OCI-LY3 (cell line): Measurements from ENCODE around the gene TMEM51.

Experiments
- H2AFZ ChIP-seq: fragments of 200-600, 300-600 bp; shearing (Covaris generic); 2 replicates; pipeline ENCODE4 v1.6.0; 2014; ENCODE audit warnings: antibody characterized with exemption, low read depth, low read length
- H3K27ac ChIP-seq: fragments of 200-600, 300-600 bp; sonication (generic); 2 replicates; pipeline ENCODE4 v1.5.1; 2014; ENCODE audit warnings: mild to moderate bottlenecking, low read length, moderate library complexity, mixed read lengths
- H3K27me3 ChIP-seq: fragments of 200-600, 300-600 bp; sonication (generic); 2 replicates; pipeline ENCODE4 v1.6.1; 2014; ENCODE audit warnings: low read depth, low read length, mixed read lengths
- H3K36me3 ChIP-seq: fragments of 200-600, 300-600 bp; sonication (generic); replicated peaks from 2 replicates; pipeline ENCODE3; 2014; ENCODE audit warnings: low read depth, low read length, mixed read lengths
- H3K4me1 ChIP-seq: fragments of 300-600, 200-600 bp; sonication (generic); 2 replicates; pipeline ENCODE4 v1.6.1; 2014; ENCODE audit warnings: low read length, mixed read lengths
- H3K4me2 ChIP-seq: fragments of 200-600, 300-600 bp; sonication (generic); 2 replicates; pipeline ENCODE4 v1.6.1; 2014; ENCODE audit warnings: low read length, mixed read lengths
- H3K4me3 ChIP-seq: fragments of 300-600, 200-600 bp; sonication (generic); 2 replicates; pipeline ENCODE4 v1.5.1; 2014; ENCODE audit warnings: antibody characterized with exemption, mild to moderate bottlenecking, low read length, moderate library complexity
- H3K79me2 ChIP-seq: fragments of 300-600, 200-600 bp; shearing (Covaris generic); 2 replicates; pipeline ENCODE4 v1.6.1; 2014; ENCODE audit warnings: mild to moderate bottlenecking, low read length, mixed read lengths
- H3K9ac ChIP-seq: fragments of 300-600, 200-600 bp; shearing (Covaris generic); 2 replicates; pipeline ENCODE4 v1.6.0; 2014; ENCODE audit warnings: mild to moderate bottlenecking, low read length, moderate library complexity
- H3K9me3 ChIP-seq: fragments of 200-600, 300-600 bp; shearing (Covaris generic); 2 replicates; pipeline ENCODE4 v1.6.1; 2014; ENCODE audit warnings: low read length, mixed read lengths; ENCODE audit not compliant: insufficient read depth
- H4K20me1 ChIP-seq: fragments of 200-600, 300-600 bp; sonication (generic); 2 replicates; pipeline ENCODE4 v1.6.1; 2016; ENCODE audit warnings: low read length, mixed read lengths; ENCODE audit not compliant: insufficient read depth
- EZH2phosphoT487 ChIP-seq: fragments of 200-600 bp; shearing (Covaris generic); IDR thresholded peaks from 2 replicates; pipeline ENCODE4 v1.6.1; 2018; ENCODE audit warnings: antibody characterized with exemption, mixed run types, low read depth
- TF ChIP-seq, protein P1 (sequence below): fragments of 200-600, 300-600 bp; sonication (generic); IDR thresholded peaks from 2 replicates; pipeline ENCODE4 v1.5.1; 2014; ENCODE audit warnings: antibody characterized with exemption, low read length, low read depth

The TMEM51 gene

GRCh38 chr1:15220825-15221431 is 67.4 kb downstream of the TMEM51 start:
- Histone ChIP-seq H3K9me3 (no peaks in the 10 kb centered on the region), H3K4me2 (no peak overlapping the region), H3K9ac (no peak overlapping the region), H3K27ac (no peak overlapping the region), H3K79me2 (no peaks in the 10 kb centered on the region), H3K36me3 (no peaks in the 10 kb centered on the region), H3K4me3 (no peak overlapping the region), H4K20me1 (no peaks in the 10 kb centered on the region), H2AFZ (no peak overlapping the region), H3K27me3 (no peaks in the 10 kb centered on the region; the same call in 1 of the 2 replicates), H3K4me1 (no peaks in the 10 kb centered on the region)
- no peak for TF ChIP-seq EZH2phosphoT487
- TF ChIP-seq, protein P1, sequence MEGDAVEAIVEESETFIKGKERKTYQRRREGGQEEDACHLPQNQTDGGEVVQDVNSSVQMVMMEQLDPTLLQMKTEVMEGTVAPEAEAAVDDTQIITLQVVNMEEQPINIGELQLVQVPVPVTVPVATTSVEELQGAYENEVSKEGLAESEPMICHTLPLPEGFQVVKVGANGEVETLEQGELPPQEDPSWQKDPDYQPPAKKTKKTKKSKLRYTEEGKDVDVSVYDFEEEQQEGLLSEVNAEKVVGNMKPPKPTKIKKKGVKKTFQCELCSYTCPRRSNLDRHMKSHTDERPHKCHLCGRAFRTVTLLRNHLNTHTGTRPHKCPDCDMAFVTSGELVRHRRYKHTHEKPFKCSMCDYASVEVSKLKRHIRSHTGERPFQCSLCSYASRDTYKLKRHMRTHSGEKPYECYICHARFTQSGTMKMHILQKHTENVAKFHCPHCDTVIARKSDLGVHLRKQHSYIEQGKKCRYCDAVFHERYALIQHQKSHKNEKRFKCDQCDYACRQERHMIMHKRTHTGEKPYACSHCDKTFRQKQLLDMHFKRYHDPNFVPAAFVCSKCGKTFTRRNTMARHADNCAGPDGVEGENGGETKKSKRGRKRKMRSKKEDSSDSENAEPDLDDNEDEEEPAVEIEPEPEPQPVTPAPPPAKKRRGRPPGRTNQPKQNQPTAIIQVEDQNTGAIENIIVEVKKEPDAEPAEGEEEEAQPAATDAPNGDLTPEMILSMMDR: no peak

GRCh38 chr1:15222653-15223303 is 69.2 kb downstream of the TMEM51 start:
- Histone ChIP-seq H3K27me3 (no peaks in the 10 kb centered on the region), H3K79me2 (no peaks in the 10 kb centered on the region), H4K20me1 (no peaks in the 10 kb centered on the region), H3K36me3 (no peaks in the 10 kb centered on the region), H3K9me3 (no peaks in the 10 kb centered on the region), H3K9ac (no peak overlapping the region), H2AFZ (no peak overlapping the region), H3K4me1 (no peaks in the 10 kb centered on the region), H3K27ac (no peak overlapping the region), H3K4me3 (no peak overlapping the region), H3K4me2 (no peak overlapping the region)
- TF ChIP-seq, protein P1: no peak
- no peak for TF ChIP-seq EZH2phosphoT487

DNA sequence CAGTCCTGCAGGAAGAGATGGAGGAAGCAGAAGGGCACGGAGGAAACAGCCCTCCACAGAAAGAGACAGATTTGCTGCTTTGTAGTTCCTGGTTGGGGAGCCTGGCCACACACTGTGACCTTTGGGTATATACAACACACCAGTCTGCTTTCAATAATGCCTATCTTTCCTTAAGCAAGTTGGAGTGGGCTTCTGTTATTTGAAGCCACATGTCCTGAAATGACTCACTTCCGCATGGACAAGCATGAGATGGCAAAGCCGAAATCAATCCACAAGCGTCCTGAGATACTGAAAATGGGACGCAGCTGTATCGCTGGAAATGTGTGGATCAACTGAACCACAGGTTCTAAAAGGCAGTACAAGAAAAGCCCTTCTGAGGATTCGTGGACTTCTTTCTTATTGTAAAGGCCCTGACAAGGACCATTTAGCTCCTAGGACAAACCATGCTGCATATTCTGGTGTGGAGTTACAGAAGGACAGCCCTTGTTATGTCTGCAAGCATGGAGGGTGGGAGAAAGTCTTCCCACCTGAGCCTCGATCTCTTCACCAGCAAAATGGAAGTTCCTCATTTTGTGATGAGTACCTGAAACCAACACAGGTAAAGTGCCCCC is 70.8 kb downstream of the TMEM51 start:
- Histone ChIP-seq H4K20me1 (no peaks in the 10 kb centered on the region), H3K4me1 (no peaks in the 10 kb centered on the region), H2AFZ (no peak overlapping the region), H3K4me2 (no peak overlapping the region), H3K4me3 (no peak overlapping the region), H3K27me3 (no peaks in the 10 kb centered on the region), H3K9ac (no peak overlapping the region), H3K79me2 (no peaks in the 10 kb centered on the region), H3K27ac (no peak overlapping the region), H3K9me3 (no peaks in the 10 kb centered on the region), H3K36me3 (no peaks in the 10 kb centered on the region)
- TF ChIP-seq, protein P1: no peak
- TF ChIP-seq EZH2phosphoT487: no peak

- Histone ChIP-seq H2AFZ (no peak overlapping the region), H3K4me2 (no peak overlapping the region), H3K4me3 (no peak overlapping the region), H3K27ac (no peak overlapping the region), H3K9ac (no peak overlapping the region), H4K20me1 (no peaks in the 10 kb centered on the region), H3K4me1 (no peaks in the 10 kb centered on the region), H3K79me2 (no peaks in the 10 kb centered on the region), H3K9me3 (no peaks in the 10 kb centered on the region), H3K27me3 (no peaks in the 10 kb centered on the region), H3K36me3 (no peaks in the 10 kb centered on the region)
- TF ChIP-seq, protein P1: no peak
- no peak for TF ChIP-seq EZH2phosphoT487
Measured at GRCh38 chr1:15224974-15225373, 71.4 kb downstream of the TMEM51 start.
